DND-41 (cell line): ENCODE measurements around the gene AHCY.

Source experiments
- CTCF ChIP-seq: IDR thresholded peaks from 2 replicates; pipeline ENCODE4 v1.5.1; 2012; ENCODE audit warnings: borderline replicate concordance, low read length, moderate library complexity, mild to moderate bottlenecking; ENCODE audit not compliant: poor library complexity, severe bottlenecking; ENCODE audit errors: extremely low read depth
- EZH2 ChIP-seq: IDR thresholded peaks from 3 replicates; pipeline ENCODE4 v1.6.1; 2012; ENCODE audit warnings: borderline replicate concordance, low read depth, mild to moderate bottlenecking, moderate library complexity, low read length, inconsistent platforms; ENCODE audit not compliant: severe bottlenecking

GRCh38 chr20:34312544-34313217, 9.5 kb upstream of the AHCY start:
- TF ChIP-seq CTCF: peak; percentile 100
- TF ChIP-seq EZH2: no peak
